Hindlimb muscle (tissue), 1 donor: Measurements from ENCODE around the gene PEX26. TPM values are rescaled to one million over a fixed set of nuclear protein-coding genes. Genes with fewer than 3 reads are reported as not detected.
"Not testable (repeated sequence)": the region's sequence is repeated elsewhere in the genome, so short reads cannot be mapped to it uniquely, and the experiment has no call there.

Experiments
- DNase-seq: peaks from one replicate; pipeline ENCODE4 v3.0.0-alpha.2; 2013
- polyA plus RNA-seq: library from polyadenylated mRNA; unstranded; fragments of 120-200 nt; gene quantifications from one replicate; pipeline ENCODE4 v1.2.1, GENCODE V29; 2013; ENCODE audit not compliant: insufficient read length

Gene PEX26
- polyA plus RNA-seq, 1 donor: 18.0 TPM

DNA sequence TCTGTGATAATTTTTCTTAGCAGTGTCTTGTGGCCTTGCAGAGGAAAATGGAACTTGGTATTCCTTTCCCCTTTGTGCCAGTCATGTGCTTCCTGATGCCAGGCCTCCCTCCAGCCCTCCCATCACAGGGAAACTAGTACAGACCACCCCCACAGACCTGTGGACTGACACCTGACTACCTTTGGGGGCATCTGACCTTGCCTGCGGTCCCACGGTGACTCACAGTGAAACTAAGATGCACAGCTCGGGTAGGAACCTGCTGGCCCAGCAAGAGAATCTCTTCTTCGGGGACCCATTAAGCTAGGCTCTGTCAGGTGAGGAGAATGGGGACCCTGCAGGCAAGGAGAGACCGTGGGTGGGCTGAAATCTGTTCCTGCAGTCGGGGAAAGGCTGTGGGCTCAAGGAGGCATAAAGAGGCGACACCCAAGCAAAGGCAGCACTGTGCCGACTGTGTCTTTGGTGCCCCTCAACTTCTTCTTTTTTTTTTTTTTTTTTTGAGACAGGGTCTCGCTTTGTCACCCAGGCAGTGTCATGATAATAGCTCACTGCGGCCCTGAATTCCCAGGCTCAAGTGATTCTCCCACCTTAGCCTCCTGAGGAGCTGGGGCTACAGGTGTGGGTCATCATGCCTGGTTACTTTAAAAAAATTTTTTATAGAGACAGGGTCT is 20.8 kb upstream of the PEX26 start:
- no peak for DNase-seq

- DNase-seq: peak; percentile 81
Measured at GRCh38 chr22:18057568-18058209, 20.1 kb upstream of the PEX26 start.

DNA sequence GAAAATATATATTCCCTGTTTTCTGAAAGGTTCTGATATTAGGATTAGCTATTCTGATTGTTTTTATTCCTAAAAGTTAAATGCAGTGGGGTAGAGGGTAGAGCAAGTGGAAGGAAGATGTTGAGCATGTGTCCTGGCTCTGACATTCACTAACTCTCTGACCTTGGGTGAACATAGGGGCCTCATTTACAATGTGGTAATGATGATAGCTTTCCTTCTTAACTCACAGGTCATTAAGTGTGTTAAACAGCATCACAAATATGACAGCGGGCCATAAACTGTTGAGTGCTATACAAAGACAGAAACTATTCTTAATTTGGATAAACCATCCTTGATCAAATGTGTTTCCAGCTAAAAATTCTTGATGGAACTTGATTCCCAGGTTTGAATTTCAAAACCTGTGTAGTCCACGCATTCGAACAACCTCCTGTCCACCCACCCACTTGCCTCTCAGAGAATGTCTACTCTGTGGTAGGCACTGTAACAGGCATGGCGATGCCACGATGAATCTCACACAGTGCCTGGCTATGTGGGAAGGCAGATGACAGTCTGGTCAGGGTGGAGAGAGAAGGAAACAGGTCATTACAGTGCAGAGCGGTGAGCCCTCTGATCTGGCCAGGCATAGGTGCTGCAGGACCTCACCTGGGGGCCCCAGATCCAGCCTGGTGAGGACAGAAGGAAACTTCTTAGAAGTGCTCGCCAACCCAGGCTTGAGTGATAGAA is 19.3 kb upstream of the PEX26 start:
- no peak for DNase-seq

DNA sequence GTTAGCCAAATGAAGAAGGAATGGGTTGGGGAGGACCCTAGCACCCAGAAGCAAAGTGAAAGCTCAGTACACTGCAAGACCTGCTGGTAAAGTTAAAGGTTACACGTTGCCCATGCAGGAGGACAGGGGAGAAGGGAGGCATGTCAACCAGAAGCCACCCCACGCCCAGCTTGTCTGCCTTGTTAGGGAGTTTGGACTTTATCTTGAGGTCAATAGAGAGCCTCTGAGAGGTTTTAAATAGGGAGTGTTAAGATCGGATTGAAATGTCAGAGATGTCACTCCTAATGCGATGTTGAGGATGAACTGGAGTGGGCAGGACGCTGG is 18.7 kb upstream of the PEX26 start:
- no peak for DNase-seq

GRCh38 chr22:18059473-18059872 is 18.3 kb upstream of the PEX26 start:
- DNase-seq: no peak

DNA sequence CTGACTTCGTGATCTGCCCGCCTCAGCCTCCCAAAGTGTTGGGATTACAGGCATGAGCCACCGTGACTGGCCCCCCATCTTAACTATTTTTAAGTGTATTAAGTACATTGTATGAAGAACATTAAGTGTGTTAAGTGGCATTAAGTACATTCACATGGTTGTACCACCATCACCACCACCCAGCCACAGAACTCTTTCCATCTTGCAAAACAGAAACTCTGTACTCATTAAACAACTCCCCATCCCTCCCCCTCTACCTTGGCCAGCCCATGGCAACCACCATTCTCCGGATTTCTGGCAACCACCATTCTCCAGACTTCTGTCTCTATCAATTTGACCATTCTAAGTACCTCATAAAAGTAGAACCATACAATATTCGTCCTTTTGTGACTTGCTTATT is 17.8 kb upstream of the PEX26 start:
- no peak for DNase-seq

DNA sequence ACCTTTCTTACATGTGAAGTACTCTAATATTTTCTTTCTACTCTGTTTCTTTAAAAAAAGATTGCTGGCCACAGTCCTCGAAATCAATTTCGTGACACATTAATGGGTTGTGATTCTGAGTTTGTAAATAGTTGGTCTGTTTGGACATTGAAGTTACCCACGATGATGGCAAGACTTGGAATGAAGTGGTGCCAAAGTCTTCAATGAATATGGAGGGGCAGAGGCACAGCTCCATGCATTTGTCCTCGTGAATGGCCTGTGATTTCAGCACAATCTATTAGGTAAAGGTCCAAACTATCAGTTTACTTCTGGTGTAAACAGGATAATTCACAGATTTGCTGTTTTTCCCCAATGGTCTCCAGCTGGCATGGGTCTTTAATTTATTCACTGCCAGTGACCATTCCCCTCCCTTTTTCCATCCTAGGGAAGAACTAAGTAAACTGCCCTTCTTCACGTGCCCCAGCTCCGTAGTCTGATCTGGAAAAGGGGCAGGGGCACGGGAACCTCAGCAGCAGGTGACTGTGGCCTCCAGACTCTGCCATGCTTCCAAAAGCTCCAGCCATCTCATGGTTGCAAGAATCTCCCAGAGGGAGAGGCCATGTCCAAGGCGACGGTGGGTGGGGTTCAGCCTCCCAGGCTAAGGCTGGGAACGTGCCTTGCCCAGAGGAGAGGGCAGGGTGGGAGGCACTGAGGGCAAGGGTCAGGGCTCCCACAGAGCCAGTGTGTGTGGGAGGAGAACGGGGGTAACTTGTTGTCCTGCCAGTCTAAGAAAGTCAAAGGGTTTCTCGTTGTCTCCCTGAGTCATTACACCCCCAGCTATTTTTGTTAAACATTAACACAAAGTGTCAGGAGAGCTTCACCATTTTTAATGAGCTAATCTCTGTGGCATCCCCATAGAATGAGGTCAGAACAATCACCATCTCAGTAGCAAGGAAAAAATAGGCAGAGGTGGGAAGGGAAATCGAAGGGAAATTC is 16.9 kb upstream of the PEX26 start:
- no peak for DNase-seq

DNA sequence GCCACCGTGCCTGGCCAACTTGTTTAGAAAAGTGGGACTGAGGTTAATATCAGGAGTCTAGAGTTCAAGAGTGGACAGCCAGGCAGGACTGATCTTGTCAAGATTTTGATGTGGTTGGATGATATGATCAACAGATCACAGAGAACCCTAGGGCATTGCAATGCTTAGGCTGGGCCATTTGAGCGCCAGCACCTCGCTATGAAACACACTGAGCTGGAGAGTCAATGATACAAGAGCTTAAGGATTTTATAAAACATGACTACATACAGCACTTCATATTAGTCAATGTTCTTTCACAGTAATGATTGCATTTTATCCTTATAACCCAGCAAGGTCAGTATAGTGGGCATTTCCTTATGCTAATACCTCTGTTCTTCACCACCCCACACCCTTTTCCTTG is 15.4 kb upstream of the PEX26 start:
- DNase-seq: no peak

GRCh38 chr22:18063306-18063705 is 14.5 kb upstream of the PEX26 start:
- DNase-seq: no peak

DNA sequence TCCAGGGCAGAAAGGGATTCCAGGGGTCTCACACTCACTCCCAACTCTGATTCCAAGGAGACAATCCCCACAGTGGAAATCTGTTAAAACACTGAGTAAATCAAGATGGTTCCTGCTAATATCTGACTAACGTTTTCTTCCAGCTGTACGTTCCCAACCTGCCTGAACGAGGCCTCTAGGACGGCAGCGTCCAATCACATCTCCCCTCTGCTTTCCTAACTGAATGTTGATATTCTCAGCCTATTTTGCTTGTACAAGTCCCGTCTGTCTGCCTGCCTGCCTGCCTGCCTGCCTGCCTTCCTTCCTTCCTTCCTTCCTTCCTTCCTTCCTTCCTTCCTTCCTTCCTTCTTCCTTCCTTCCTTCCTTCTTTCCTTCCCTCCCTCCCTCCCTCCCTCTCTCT is 14.1 kb upstream of the PEX26 start:
- DNase-seq: peak; percentile 26

DNA sequence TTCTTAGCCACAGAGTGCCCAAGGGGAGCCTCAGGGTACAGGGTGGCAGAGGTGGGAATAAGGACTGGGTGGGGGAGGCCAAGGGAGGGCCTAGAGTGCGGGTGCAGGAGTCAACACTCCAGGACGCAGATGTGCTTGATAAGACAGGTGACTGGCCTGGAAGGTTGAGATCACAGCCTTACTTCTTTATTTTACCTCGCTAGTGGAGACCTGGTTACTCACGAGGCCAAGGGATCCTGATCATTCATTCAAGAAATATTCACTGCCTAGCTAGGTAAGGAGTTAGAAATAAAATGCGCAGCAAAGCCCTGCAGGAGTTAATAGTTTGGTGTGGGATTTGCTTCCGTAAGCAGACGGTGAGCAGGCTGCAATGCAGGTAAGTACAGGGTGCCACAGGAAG is 13.2 kb upstream of the PEX26 start:
- no peak for DNase-seq

- no peak for DNase-seq
Measured at GRCh38 chr22:18065256-18065655, 12.5 kb upstream of the PEX26 start.

DNA sequence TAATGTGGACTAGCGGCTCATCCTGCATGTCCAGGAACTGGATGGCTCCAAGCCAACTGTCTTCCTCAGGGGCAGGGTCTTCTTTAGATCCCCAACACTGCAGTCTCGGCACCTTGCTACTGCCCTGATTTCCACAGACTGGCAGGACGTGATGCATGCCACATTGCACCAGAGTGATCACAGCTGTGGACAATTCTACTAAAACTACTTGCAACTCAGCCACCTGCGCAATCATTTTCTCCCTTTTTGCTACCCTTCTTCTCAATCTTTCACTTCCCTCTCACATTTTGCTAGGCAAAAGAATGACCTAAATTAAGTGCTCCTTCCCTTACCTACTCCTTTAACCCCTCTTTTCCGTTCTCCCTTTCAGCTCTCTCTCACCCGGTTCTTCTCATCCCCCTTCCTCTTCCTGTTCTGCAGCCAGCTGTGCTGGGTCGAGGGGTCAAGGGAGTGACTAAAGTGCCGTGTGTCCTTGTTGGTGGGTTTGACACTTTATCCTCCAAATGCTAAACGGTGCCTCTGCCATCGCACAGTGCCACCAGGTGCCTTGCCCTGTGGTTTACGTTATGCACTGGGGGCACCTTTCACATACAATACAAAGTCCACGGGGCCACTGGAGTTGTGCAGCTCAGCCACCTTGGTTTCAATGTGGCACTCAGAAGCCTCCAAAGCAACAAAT is 11.5 kb upstream of the PEX26 start:
- no peak for DNase-seq

GRCh38 chr22:18067121-18067520 is 10.7 kb upstream of the PEX26 start:
- no peak for DNase-seq

DNA sequence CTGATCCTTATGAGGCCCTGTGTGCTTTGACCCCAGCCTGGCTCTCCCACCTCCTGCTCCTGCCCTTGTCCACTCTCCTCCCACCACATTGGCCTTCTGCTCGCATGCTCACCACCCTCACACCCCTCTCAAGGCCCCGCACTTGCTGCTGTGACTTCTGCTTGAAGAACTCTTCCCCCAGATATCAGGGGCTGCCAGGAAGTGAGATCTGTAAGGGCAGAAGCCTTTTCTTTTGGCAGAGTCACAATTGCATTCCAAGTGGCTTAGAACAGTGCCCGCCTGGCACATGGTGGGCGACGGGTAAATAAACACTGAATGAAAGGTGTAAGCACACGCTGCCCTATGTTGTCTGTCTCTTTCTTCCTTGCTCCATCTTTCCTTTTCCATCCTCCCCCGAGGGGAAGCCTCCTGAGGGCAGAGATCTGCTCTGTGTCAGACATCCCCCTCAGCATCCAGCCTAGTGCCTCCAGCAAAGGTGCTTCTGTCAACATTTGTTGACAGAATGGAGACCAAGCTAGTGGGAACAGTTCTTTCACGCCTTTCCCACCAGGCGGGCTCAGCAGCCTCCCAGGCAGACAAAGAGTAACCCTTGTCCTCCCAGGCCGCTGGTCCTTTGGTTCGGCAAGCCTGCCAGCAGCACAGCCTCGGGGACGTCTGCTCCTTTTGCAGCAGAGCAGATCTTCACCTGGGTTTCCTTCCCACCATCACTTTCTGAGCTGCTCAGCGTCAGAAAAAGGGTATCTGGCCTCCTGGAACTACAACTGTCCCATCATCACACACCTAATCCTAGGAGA is 10.0 kb upstream of the PEX26 start:
- DNase-seq: no peak

DNA sequence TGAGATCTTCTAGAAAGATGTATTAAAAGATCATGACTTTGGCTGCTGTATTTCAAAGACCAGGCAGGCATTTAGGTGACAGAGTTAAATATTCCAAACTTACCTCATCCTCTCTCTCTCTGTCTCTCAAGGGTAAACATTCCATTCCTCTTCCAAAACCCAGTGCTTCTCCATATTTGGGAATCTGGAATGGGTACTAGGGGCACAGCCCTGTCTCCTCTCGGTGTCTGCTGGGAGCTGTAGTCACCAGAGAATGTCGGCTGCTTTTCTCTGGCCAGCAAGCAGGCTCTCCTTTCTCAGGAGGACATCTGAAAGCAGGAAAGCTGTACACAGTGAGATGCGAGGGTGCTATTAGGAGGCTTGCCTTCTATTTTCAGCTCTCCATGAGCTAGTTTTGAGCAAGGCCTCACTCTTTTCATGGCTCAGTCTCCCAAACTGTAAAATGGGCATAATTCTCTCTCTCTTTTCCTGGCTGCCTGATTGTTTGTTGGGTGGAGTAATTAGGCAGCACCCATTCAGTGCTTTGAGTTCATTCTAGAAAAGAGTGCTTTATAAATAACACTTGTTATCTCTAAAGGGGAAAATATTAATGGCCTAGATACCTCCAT is 9.3 kb upstream of the PEX26 start:
- no peak for DNase-seq

- DNase-seq: no peak
Measured at GRCh38 chr22:18069041-18069440, 8.7 kb upstream of the PEX26 start.

DNA sequence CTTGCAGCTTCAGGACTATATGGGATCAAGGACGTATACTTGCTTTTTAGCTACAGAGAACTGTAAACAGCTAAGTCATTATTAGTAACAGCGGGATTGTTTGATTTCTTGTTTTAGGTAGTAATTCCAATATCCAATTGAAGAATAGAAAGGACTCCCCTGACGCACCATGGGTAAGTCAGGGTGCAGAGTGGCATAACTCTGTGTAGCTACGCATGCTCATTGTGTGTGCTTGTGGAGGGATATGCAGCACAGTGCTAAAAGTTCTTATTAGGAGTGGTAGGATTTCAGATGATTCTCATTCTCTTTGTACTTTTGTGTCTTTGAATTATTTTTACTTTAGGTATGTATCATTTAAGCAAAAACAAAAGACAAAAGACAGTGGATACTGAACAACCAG is 7.7 kb upstream of the PEX26 start:
- no peak for DNase-seq

DNA sequence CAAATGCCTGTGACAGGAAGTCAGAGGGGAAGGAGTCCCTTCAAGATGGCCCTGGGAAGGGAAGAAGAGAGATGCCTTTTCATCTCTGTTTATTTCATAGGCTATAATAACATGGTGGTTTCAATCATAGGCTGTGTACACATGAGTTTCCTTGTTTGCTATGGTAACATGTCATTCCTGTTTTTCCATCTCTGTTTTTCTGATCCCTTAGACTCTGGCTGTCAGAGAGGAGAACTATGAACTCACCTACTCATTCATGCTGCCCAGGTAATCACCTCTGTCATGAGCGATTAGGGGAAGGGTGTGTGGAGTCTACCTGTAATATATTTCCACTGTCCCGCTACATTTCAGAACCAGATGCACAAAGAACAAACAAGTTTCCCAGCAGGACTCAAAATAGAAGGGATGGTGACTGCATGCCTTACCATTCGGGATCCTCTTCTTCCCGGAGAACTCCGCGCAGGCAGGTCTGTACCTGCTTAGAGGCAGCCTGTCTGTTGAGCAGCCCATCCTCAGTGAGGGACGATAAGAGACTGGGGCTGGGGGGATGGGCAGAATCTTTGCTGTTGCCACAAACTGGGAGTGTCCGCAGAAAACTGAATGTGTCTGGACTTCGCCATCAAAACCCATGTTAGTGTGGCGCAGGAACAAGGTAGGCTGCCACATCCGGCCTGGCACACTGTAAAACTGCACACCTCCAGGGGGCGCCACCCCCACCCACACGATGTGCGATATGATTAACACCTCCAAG is 7.1 kb upstream of the PEX26 start:
- no peak for DNase-seq

DNA sequence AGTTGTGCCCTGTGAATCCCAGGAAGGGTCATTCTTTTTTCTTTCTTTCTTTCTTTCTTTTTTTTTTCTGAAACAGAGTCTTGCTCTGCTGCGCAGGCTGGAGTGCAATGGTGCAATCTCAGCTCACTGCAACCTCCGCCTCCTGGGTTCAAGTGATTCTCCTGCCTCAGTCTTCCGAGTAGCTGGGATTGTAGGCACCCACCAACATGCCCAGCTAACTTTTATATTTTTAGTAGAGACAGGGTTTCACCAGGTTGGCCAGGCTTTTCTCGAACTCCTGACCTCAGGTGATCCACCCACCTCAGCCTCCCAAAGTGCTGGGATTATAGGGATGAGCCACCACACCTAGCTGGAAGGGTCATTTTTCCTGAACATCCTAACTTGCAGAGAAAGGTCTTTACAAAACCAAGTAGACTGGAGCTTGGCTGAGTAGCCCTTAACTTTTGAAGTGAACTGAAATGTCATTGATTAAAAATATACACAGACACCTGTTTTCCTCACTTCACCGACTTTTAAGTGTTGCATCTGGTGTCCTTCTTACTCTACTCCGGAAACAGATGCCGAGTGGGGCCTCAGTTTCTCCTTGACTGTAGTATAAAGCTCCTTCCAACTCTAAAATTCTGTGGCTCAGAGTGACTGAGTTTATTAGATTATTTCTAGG is 6.4 kb upstream of the PEX26 start:
- not testable (repeated sequence) for DNase-seq
